Right cardiac atrium (tissue), 5 donors: ENCODE results near the gene SH3GL2. TPM values are rescaled to one million over a fixed set of nuclear protein-coding genes. Genes with fewer than 3 reads are reported as not detected.
A peak's percentile ranks its signal among the peaks of the same experiment; 100 is the strongest.
"Not testable (repeated sequence)": the region's sequence is repeated elsewhere in the genome, so short reads cannot be mapped to it uniquely, and the experiment has no call there.

Experiments used
- ATAC-seq, 2 donors: fragments of 200-7000 bp; cut with Tn5 transposase; one replicate each; pipeline versions ENCODE4 v1.8.0 to v1.9.1; 2020; ENCODE audit warnings: moderate library complexity in 2 of 2, mild to moderate bottlenecking in 1 of 2
- DNase-seq, 3 donors: peaks; one replicate each; pipeline ENCODE4 v3.0.0-alpha.2; 2020
- H3K27ac ChIP-seq: one replicate; pipeline ENCODE4 v1.5.1; 2013; ENCODE audit warnings: mild to moderate bottlenecking, low read length, control low read depth, moderate library complexity
- H3K27me3 ChIP-seq: one replicate; pipeline ENCODE4 v1.6.1; 2013; ENCODE audit not compliant: control insufficient read depth, insufficient read depth
- H3K4me1 ChIP-seq: one replicate; pipeline ENCODE4 v1.6.1; 2013; ENCODE audit warnings: low read length; ENCODE audit not compliant: control insufficient read depth, insufficient read depth
- H3K4me3 ChIP-seq: one replicate; pipeline ENCODE4 v1.5.1; 2013; ENCODE audit warnings: low read length, control low read depth
- H3K9me3 ChIP-seq: one replicate; pipeline ENCODE4 v1.6.1; 2013; ENCODE audit warnings: low read length; ENCODE audit not compliant: control insufficient read depth
- WGBS: extraction: QIAGEN DNeasy Blood & Tissue Kit; methylation state at CpG from one replicate; pipeline ENCODE4 v1.1.7; 2013; 5-methylcytosine and 5-hydroxymethylcytosine counted together
- intact Hi-C, 4 donors: fragments of 100-400 bp; cut with DNase I; formaldehyde crosslinking; loops; one replicate each; pipeline versions ENCODE4 v1.11.0 to v1.14.0; 2022 to 2023
- polyA plus RNA-seq: library from polyadenylated mRNA; stranded (reverse); fragments of 200-250 nt; gene quantifications from one replicate; pipeline ENCODE4 v1.2.3, GENCODE V29; 2013
- total RNA-seq, 4 donors: library from RNA; stranded (reverse); fragmentation: NEBNext Ultra II Directional; extraction: Animal tissue kit (Norgen Biotek cat#: 25700); gene quantifications; one replicate each; pipeline ENCODE4 v1.2.1, GENCODE V29; 2021
- donor health status: healthy with polysubstance abuse.
- donor health status: DM: no; HTN: yes; CAD: no.
- donor health status: DM: no; HTN: no; CAD: no.
- donor health status: DM: no; HTN: yes; CAD: no; lungs with severe emphysema.
- donor health status: DM: yes; HTN: yes; CAD: no.

The SH3GL2 gene
- total and polyA plus RNA-seq, 5 donors: 0.07 to 0.14 TPM; not detected in 3

GRCh38 chr9:17752021-17752420 lies 173.2 kb downstream of the SH3GL2 start:
- Histone ChIP-seq H3K27me3 (no peaks in the 10 kb centered on the region), H3K27ac (no peak overlapping the region)
- intact Hi-C loops: no loop called here

GRCh38 chr9:17757816-17758215 lies 178.9 kb downstream of the SH3GL2 start:
- no peaks in the 10 kb centered on the region for H3K4me1 ChIP-seq
- ATAC-seq (no peak), DNase-seq (no peak)
- H3K27me3 ChIP-seq: no peaks in the 10 kb centered on the region
- WGBS: 89% methylated on average over 2 of the region's 2 CpGs
- H3K4me3 ChIP-seq: no peak overlapping the region
- intact Hi-C loops: no loop called here
- no peaks in the 10 kb centered on the region for H3K9me3 ChIP-seq
- H3K27ac ChIP-seq: no peak overlapping the region

More at GRCh38 chr9:17752021-17752420, 173.2 kb downstream of the SH3GL2 start:
- no peaks in the 10 kb centered on the region for H3K4me1 ChIP-seq
- H3K4me3 ChIP-seq: no peak overlapping the region
- ATAC-seq: no peak
- DNase-seq: no peak
- H3K9me3 ChIP-seq: no peaks in the 10 kb centered on the region
- 45% methylated on average over 3 of the region's 3 CpGs for WGBS

GRCh38 chr9:17760250-17760649 lies 181.4 kb downstream of the SH3GL2 start:
- DNase-seq: no peak
- H3K27ac ChIP-seq: no peak overlapping the region
- intact Hi-C loops: no loop called here
- no peak for ATAC-seq
- H3K4me1 ChIP-seq: no peaks in the 10 kb centered on the region
- no peak overlapping the region for H3K4me3 ChIP-seq
- H3K27me3 ChIP-seq: no peaks in the 10 kb centered on the region
- WGBS: 96% methylated on average over 2 of the region's 2 CpGs
- H3K9me3 ChIP-seq: no peaks in the 10 kb centered on the region

GRCh38 chr9:17761984-17762676 lies 183.3 kb downstream of the SH3GL2 start:
- Histone ChIP-seq H3K27ac (no peak overlapping the region), H3K4me1 (no peaks in the 10 kb centered on the region), H3K9me3 (no peaks in the 10 kb centered on the region), H3K4me3 (no peak overlapping the region), H3K27me3 (no peaks in the 10 kb centered on the region)
- ATAC-seq (no peak), DNase-seq (no peak)
- 67% methylated on average over 6 of the region's 6 CpGs for WGBS
- intact Hi-C loops: no loop called here

GRCh38 chr9:17764306-17764705 lies 185.4 kb downstream of the SH3GL2 start:
- Histone ChIP-seq H3K4me1 (no peaks in the 10 kb centered on the region), H3K9me3 (no peaks in the 10 kb centered on the region), H3K27ac (no peak overlapping the region), H3K27me3 (no peaks in the 10 kb centered on the region), H3K4me3 (no peak overlapping the region)
- intact Hi-C loops: no loop called here
- 66% methylated on average over 3 of the region's 3 CpGs for WGBS
- DNase-seq: no peak
- no peak for ATAC-seq

GRCh38 chr9:17765131-17765530 lies 186.3 kb downstream of the SH3GL2 start:
- H3K9me3 ChIP-seq, DNase-seq, H3K4me3 ChIP-seq, ATAC-seq, H3K27ac ChIP-seq, H3K27me3 ChIP-seq, H3K4me1 ChIP-seq, intact Hi-C loops: not testable (repeated sequence)
- 90% methylated on average over 4 of the region's 4 CpGs for WGBS

- Histone ChIP-seq H3K27ac (no peak overlapping the region), H3K9me3 (no peaks in the 10 kb centered on the region), H3K4me1 (no peaks in the 10 kb centered on the region), H3K27me3 (no peaks in the 10 kb centered on the region), H3K4me3 (no peak overlapping the region)
- no peak for ATAC-seq
- 89% methylated on average over 3 of the region's 3 CpGs for WGBS
- no peak for DNase-seq
- intact Hi-C loops: no loop called here
These were observed 193.4 kb downstream of the SH3GL2 start for GRCh38 chr9:17772223-17772622.

GRCh38 chr9:17775656-17776055 lies 196.8 kb downstream of the SH3GL2 start:
- no peaks in the 10 kb centered on the region for H3K9me3 ChIP-seq
- DNase-seq (no peak), ATAC-seq (no peak)
- intact Hi-C loops: no loop called here
- H3K4me3 ChIP-seq: no peak overlapping the region
- H3K27ac ChIP-seq: no peak overlapping the region
- no peaks in the 10 kb centered on the region for H3K4me1 ChIP-seq
- H3K27me3 ChIP-seq: no peaks in the 10 kb centered on the region

GRCh38 chr9:17776735-17777134 lies 197.9 kb downstream of the SH3GL2 start:
- no peak overlapping the region for H3K4me3 ChIP-seq
- H3K4me1 ChIP-seq: no peaks in the 10 kb centered on the region
- 17% methylated on average over 3 of the region's 3 CpGs for WGBS
- DNase-seq: peak in 2 of 3 donors; percentile 31 to 43
- H3K27me3 ChIP-seq: no peaks in the 10 kb centered on the region
- no peak overlapping the region for H3K27ac ChIP-seq
- peak; percentile 38 to 84 for ATAC-seq
- no peaks in the 10 kb centered on the region for H3K9me3 ChIP-seq
- intact Hi-C loops: no loop called here

GRCh38 chr9:17777465-17777864 lies 198.6 kb downstream of the SH3GL2 start:
- ATAC-seq (no peak), DNase-seq (no peak)
- no peak overlapping the region for H3K4me3 ChIP-seq
- H3K27me3 ChIP-seq: no peaks in the 10 kb centered on the region
- H3K4me1 ChIP-seq: no peaks in the 10 kb centered on the region
- 67% methylated on average over 3 of the region's 3 CpGs for WGBS
- intact Hi-C loops: no loop called here
- no peak overlapping the region for H3K27ac ChIP-seq
- no peaks in the 10 kb centered on the region for H3K9me3 ChIP-seq

GRCh38 chr9:17782430-17783149 lies 203.7 kb downstream of the SH3GL2 start:
- Histone ChIP-seq H3K4me3 (no peak overlapping the region), H3K4me1 (peaks cover 2% of the 10 kb centered on the region), H3K27me3 (no peaks in the 10 kb centered on the region), H3K9me3 (no peaks in the 10 kb centered on the region), H3K27ac (no peak overlapping the region)
- peak in 1 of 3 donors; percentile 40 for DNase-seq
- whole genome bisulfite sequencing: 76% methylated on average over 6 of the region's 6 CpGs
- peak in 1 of 2 donors; percentile 64 for ATAC-seq
- intact Hi-C loops: no loop called here
